Eye (tissue), 1 donor: ENCODE results near the gene COA5.

Experiments used
- DNase-seq: peaks from one replicate; pipeline ENCODE4 v3.0.0-alpha.2; 2015

Gene COA5

GRCh38 chr2:98608116-98608961 is at the start of gene COA5, which contains the start of gene UNC50:
Gene COA5, minus strand, starts transcription at chr2:98608512. Its CDS starts 107 bp downstream, at chr2:98608405.
Gene UNC50, plus strand, starts transcription at chr2:98608589. Its CDS starts 1,171 bp downstream, at chr2:98609760.
- peak; percentile 97 for DNase-seq

- no peak for DNase-seq
These were observed 48.5 kb upstream of the COA5 start for GRCh38 chr2:98656800-98657199.

GRCh38 chr2:98654699-98655495 is 46.6 kb upstream of the COA5 start:
- DNase-seq = peak; percentile 8

GRCh38 chr2:98650998-98651397 is 42.7 kb upstream of the COA5 start:
- DNase-seq = no peak

GRCh38 chr2:98649992-98650375 is 41.7 kb upstream of the COA5 start:
- no peak for DNase-seq

GRCh38 chr2:98649135-98649991 is 41.1 kb upstream of the COA5 start:
- DNase-seq = peak; percentile 95

GRCh38 chr2:98648451-98648850 is 40.1 kb upstream of the COA5 start:
- no peak for DNase-seq

- DNase-seq = no peak
These were observed 39.3 kb upstream of the COA5 start for GRCh38 chr2:98647636-98648035.

GRCh38 chr2:98643496-98644100 is 35.3 kb upstream of the COA5 start:
- DNase-seq = no peak

GRCh38 chr2:98637401-98638147 is 29.3 kb upstream of the COA5 start:
- no peak for DNase-seq

GRCh38 chr2:98634406-98635092 is 26.2 kb upstream of the COA5 start:
- DNase-seq = no peak

GRCh38 chr2:98632351-98632750 is 24.0 kb upstream of the COA5 start:
- no peak for DNase-seq

- DNase-seq = no peak
These were observed 15.3 kb upstream of the COA5 start for GRCh38 chr2:98623657-98624056.

- no peak for DNase-seq
These were observed 8.8 kb upstream of the COA5 start for GRCh38 chr2:98617149-98617548.

- no peak for DNase-seq
These were observed 7.2 kb upstream of the COA5 start for GRCh38 chr2:98615481-98615880.

GRCh38 chr2:98614024-98614739 is 5.9 kb upstream of the COA5 start:
- no peak for DNase-seq

GRCh38 chr2:98608962-98609604 is 771 bp upstream of the COA5 start:
- DNase-seq = no peak

GRCh38 chr2:98607741-98608115 is 584 bp downstream of the COA5 start:
- no peak for DNase-seq

- DNase-seq = no peak
These were observed 1.2 kb downstream of the COA5 start for GRCh38 chr2:98607104-98607503.

- no peak for DNase-seq
These were observed 1.9 kb downstream of the COA5 start for GRCh38 chr2:98606431-98606830.
